Measurements from ENCODE around the gene OR13A1. TPM values are rescaled to one million over a fixed set of nuclear protein-coding genes. Genes with fewer than 3 reads are reported as not detected.
"Not testable (repeated sequence)": the region's sequence is repeated elsewhere in the genome, so short reads cannot be mapped to it uniquely, and the experiment has no call there.

OR13A1 gene, protein sequence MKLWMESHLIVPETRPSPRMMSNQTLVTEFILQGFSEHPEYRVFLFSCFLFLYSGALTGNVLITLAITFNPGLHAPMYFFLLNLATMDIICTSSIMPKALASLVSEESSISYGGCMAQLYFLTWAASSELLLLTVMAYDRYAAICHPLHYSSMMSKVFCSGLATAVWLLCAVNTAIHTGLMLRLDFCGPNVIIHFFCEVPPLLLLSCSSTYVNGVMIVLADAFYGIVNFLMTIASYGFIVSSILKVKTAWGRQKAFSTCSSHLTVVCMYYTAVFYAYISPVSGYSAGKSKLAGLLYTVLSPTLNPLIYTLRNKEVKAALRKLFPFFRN
- total RNA-seq: not detected

GRCh38 chr10:45315508-45315907 lies at the start of gene OR13A1:
TSS of gene OR13A1 (minus strand) at chr10:45315608. CDS start at chr10:45304422, 11,186 bp downstream.
- H3K27me3 Mint-ChIP-seq: no peaks in the 10 kb centered on the region
- ChIA-PET POLR2A (no interaction called here), CTCF (no interaction called here)
- H3K36me3 Mint-ChIP-seq (ENCODE audit: low read depth): peaks cover 1% of the 10 kb centered on the region
- ATAC-seq (no peak), DNase-seq (no peak)
- H3K4me3 Mint-ChIP-seq: no peak within 1 kb of the TSS
- H3K9me3 Mint-ChIP-seq: peaks cover 10% of the 10 kb centered on the region
- intact Hi-C loops (cut with micrococcal nuclease): no loop called here
- no peaks in the 10 kb centered on the region for H3K4me1 Mint-ChIP-seq (ENCODE audit: low read depth)
- H3K27ac Mint-ChIP-seq: no peak within 1 kb of the TSS
- TF ChIP-seq, protein P1, sequence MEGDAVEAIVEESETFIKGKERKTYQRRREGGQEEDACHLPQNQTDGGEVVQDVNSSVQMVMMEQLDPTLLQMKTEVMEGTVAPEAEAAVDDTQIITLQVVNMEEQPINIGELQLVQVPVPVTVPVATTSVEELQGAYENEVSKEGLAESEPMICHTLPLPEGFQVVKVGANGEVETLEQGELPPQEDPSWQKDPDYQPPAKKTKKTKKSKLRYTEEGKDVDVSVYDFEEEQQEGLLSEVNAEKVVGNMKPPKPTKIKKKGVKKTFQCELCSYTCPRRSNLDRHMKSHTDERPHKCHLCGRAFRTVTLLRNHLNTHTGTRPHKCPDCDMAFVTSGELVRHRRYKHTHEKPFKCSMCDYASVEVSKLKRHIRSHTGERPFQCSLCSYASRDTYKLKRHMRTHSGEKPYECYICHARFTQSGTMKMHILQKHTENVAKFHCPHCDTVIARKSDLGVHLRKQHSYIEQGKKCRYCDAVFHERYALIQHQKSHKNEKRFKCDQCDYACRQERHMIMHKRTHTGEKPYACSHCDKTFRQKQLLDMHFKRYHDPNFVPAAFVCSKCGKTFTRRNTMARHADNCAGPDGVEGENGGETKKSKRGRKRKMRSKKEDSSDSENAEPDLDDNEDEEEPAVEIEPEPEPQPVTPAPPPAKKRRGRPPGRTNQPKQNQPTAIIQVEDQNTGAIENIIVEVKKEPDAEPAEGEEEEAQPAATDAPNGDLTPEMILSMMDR (IDR thresholded peaks at IDR 0.05): no peak

DNA sequence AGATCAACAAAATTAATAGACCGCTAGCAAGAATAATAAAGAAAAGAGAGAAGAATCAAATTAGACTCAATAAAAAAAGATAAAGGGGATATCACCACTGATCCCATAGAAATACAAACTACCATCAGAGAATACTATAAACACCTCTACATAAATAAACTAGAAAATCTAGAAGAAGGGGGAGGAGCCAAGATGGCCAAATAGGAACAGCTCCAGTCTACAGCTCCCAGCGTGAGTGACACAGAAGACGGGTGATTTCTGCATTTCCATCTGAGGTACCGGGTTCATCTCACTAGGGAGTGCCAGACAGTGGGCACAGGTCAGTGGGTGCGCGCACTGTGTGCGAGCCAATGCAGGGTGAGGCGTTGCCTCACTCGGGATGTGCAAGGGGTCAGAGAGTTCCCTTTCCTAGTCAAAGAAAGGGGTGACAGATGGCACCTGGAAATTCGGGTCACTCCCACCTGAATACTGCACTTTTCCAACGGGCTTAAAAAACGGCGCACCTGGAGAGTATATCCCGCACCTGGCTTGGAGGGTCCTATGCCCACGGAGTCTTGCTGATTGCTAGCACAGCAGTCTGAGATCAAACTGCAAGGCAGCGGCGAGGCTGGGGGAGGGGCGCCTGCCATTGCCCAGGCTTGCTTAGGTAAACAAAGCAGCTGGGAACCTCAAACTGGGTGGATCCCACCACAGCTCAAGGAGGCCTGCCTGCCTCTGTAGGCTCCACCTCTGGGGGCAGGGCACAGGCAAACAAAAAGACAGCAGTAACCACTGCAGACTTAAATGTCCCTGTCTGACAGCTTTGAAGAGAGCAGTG lies 46.8 kb upstream of the OR13A1 start:
- H3K4me3 Mint-ChIP-seq; CTCF ChIA-PET; H3K27ac Mint-ChIP-seq; POLR2A ChIA-PET; ATAC-seq; DNase-seq; H3K27me3 Mint-ChIP-seq; H3K9me3 Mint-ChIP-seq; H3K4me1 Mint-ChIP-seq (ENCODE audit: low read depth); intact Hi-C loops (cut with micrococcal nuclease); H3K36me3 Mint-ChIP-seq (ENCODE audit: low read depth): not testable (repeated sequence)

GRCh38 chr10:45358961-45359360 lies 43.6 kb upstream of the OR13A1 start:
- POLR2A ChIA-PET; DNase-seq; H3K27me3 Mint-ChIP-seq; ATAC-seq; CTCF ChIA-PET; H3K4me1 Mint-ChIP-seq (ENCODE audit: low read depth); H3K9me3 Mint-ChIP-seq; H3K36me3 Mint-ChIP-seq (ENCODE audit: low read depth); H3K4me3 Mint-ChIP-seq; intact Hi-C loops (cut with micrococcal nuclease); H3K27ac Mint-ChIP-seq: not testable (repeated sequence)

DNA sequence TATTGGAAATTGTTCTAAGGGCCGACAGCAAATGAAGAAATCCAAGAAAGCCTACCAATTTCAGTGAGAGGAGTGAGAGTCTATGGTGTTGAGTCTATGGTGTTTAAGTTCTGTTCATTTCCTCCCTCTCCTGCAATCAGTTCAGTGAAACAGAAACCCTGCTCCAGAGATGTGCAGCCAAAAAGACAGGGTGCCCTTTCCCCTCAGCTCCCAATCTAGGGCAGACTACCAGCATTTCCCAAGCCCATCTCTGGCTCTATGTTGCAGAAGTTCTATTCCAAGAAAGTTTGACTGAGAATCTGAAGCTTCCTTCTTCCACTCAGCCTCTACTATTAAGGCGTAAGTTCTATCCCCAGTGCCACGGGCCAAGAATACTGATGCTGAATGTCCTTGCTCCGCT lies 40.1 kb upstream of the OR13A1 start:
- DNase-seq (no peak), ATAC-seq (no peak)
- H3K4me1 Mint-ChIP-seq (ENCODE audit: low read depth): peaks cover 12% of the 10 kb centered on the region
- no peak overlapping the region for H3K27ac Mint-ChIP-seq
- CTCF ChIA-PET: no interaction called here
- POLR2A ChIA-PET: interaction anchor here (1.5 kb wide), 1 partner anchor 64 kb away, joined by 4 read pairs; no protein-coding TSS in a partner anchor
- intact Hi-C loops (cut with micrococcal nuclease): no loop called here
- H3K27me3 Mint-ChIP-seq: peaks cover 4% of the 10 kb centered on the region
- H3K9me3 Mint-ChIP-seq: no peaks in the 10 kb centered on the region
- H3K4me3 Mint-ChIP-seq: no peak overlapping the region
- TF ChIP-seq, protein P1 (IDR thresholded peaks at IDR 0.05): no peak
- peaks cover 3% of the 10 kb centered on the region for H3K36me3 Mint-ChIP-seq (ENCODE audit: low read depth)

DNA sequence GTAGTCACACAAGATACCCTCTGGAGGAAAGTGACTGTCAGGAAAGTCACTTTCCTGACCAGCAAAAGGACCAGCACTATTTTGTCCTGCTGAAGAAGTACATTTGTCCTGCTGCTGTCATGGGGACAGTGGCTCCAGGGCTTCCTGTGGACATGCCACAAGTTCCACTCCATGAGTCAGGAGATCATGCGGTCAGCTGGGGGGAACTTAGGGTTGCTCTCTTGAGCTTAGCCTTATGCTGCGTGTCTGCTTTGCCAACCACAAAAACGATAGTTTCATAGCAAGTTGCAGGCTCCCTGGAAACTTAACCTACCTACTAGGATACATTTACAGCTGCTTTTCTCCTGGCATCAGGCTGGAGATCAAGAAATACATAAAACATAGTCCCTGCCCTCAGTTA lies 38.9 kb upstream of the OR13A1 start:
- CTCF ChIA-PET: interaction anchor here (1.2 to 1.6 kb wide), 2 partner anchors 23 to 104 kb away, joined by 3 to 4 read pairs; no protein-coding TSS in a partner anchor
- peaks cover 2% of the 10 kb centered on the region for H3K27me3 Mint-ChIP-seq
- no peaks in the 10 kb centered on the region for H3K36me3 Mint-ChIP-seq (ENCODE audit: low read depth)
- no peak overlapping the region for H3K4me3 Mint-ChIP-seq
- H3K27ac Mint-ChIP-seq: no peak overlapping the region
- intact Hi-C loops (cut with micrococcal nuclease): no loop called here
- no peak for ATAC-seq
- no peak for DNase-seq
- H3K9me3 Mint-ChIP-seq: no peaks in the 10 kb centered on the region
- TF ChIP-seq, protein P1 (IDR thresholded peaks at IDR 0.05): no peak
- peaks cover 12% of the 10 kb centered on the region for H3K4me1 Mint-ChIP-seq (ENCODE audit: low read depth)
- POLR2A ChIA-PET: interaction anchor here (0.5 to 1.5 kb wide), 3 partner anchors 66 to 229 kb away, joined by 3 to 4 read pairs (median 4); no protein-coding TSS in a partner anchor

All from activated CD8-positive, alpha-beta T cell treated with anti-CD3 and anti-CD28 coated beads for 36 hours (primary cell).